Right lobe of liver (tissue), 4 donors: ENCODE measurements around the gene BMP4.

Source experiments
- POLR2A ChIP-seq: fragments of 450-650 bp; IDR thresholded peaks from one replicate; pipeline ENCODE4 v1.6.1; 2017; ENCODE audit warnings: antibody characterized with exemption, mild to moderate bottlenecking
- TF ChIP-seq, protein P1 (sequence below), 4 donors: fragments of 200-600 bp in 3 of 4; fragments of 450-650 bp in 1 of 4; IDR thresholded peaks; one replicate each; pipeline versions ENCODE4 v1.5.1 to v1.8.0; 2016 to 2022; ENCODE audit warnings: antibody characterized with exemption in 4 of 4, mild to moderate bottlenecking in 2 of 4
- donor health status: DM: no; HTN: no; CAD: no.
- donor health status: DM: no; HTN: no; CAD: no.
- donor health status: DM: no; HTN: yes; CAD: no.

DNA sequence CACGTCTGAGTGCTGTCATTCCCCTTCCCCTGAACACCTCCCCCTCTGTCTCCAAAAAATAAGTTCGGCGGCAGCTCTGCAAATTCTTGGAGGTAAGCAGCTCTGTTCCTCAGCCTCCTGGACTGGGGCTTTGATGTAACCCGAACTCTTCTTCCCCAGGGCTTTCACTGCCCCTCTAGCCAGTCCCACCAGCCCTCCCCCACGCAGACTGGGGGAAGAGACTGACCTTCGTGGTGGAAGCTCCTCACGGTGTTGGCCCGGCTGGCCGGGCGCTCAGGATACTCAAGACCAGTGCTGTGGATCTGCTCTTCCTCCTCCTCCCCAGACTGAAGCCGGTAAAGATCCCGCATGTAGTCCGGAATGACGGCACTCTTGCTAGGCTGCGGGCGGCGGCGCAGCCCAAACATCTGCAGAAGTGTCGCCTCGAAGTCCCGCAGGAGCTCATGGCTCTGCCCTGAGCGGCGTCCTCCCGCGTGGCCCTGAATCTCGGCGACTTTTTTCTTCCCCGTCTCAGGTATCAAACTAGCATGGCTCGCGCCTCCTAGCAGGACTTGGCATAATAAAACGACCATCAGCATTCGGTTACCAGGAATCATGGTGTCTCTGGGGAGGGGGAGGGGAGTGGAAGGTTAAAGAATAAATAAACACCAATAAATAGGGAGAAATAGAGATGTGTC, 4.9 kb downstream of the BMP4 start:
- TF ChIP-seq, protein P1, sequence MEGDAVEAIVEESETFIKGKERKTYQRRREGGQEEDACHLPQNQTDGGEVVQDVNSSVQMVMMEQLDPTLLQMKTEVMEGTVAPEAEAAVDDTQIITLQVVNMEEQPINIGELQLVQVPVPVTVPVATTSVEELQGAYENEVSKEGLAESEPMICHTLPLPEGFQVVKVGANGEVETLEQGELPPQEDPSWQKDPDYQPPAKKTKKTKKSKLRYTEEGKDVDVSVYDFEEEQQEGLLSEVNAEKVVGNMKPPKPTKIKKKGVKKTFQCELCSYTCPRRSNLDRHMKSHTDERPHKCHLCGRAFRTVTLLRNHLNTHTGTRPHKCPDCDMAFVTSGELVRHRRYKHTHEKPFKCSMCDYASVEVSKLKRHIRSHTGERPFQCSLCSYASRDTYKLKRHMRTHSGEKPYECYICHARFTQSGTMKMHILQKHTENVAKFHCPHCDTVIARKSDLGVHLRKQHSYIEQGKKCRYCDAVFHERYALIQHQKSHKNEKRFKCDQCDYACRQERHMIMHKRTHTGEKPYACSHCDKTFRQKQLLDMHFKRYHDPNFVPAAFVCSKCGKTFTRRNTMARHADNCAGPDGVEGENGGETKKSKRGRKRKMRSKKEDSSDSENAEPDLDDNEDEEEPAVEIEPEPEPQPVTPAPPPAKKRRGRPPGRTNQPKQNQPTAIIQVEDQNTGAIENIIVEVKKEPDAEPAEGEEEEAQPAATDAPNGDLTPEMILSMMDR (IDR thresholded peaks at IDR 0.05) = no peak
- TF ChIP-seq POLR2A = no peak
